ENCODE data around the gene SOX5.

GRCh38 chr12:23552417-23552816 is 397.1 kb downstream of the SOX5 start:
- TF ChIP-seq CTCF (conservative IDR thresholded peaks at IDR 0.05 in 1 of 2, IDR thresholded peaks at IDR 0.05 in 1 of 2; ENCODE audit: low read depth in 1 of 2, low read length in 2 of 2): no peak
- TF ChIP-seq EZH2 (IDR thresholded peaks at IDR 0.05; ENCODE audit: low read length, missing control alignments): no peak
